Anterior cingulate cortex (tissue), 58 donors: ENCODE data around the gene CDK14.
A peak's percentile ranks its signal among the peaks of the same experiment; 100 is the strongest.

Experiments
- DNase-seq, 58 donors: peaks; one replicate each; lab custom pipeline; 2025; lab: John Stamatoyannopoulos, UW

Gene CDK14

GRCh38 chr7:91066627-91067026 lies 470.5 kb downstream of the CDK14 start:
- DNase-seq = no peak

GRCh38 chr7:91067242-91067641 lies 471.1 kb downstream of the CDK14 start:
- DNase-seq = no peak

GRCh38 chr7:91068136-91068795 lies 472.1 kb downstream of the CDK14 start:
- DNase-seq = no peak

GRCh38 chr7:91069146-91069545 lies 473.0 kb downstream of the CDK14 start:
- no peak for DNase-seq

GRCh38 chr7:91079487-91079886 lies 483.4 kb downstream of the CDK14 start:
- DNase-seq = no peak

- no peak for DNase-seq
Measured at GRCh38 chr7:91080351-91080750, 484.2 kb downstream of the CDK14 start.

GRCh38 chr7:91082038-91082437 lies 485.9 kb downstream of the CDK14 start:
- DNase-seq = no peak

- no peak for DNase-seq
Measured at GRCh38 chr7:91082852-91083495, 486.9 kb downstream of the CDK14 start.

- peak in 8 of 58 donors; percentile 1 to 22 (median 9) for DNase-seq
Measured at GRCh38 chr7:91083855-91084644, 487.9 kb downstream of the CDK14 start.

GRCh38 chr7:91085175-91085574 lies 489.1 kb downstream of the CDK14 start:
- no peak for DNase-seq

- no peak for DNase-seq
Measured at GRCh38 chr7:91086200-91086599, 490.1 kb downstream of the CDK14 start.

- DNase-seq = no peak
Measured at GRCh38 chr7:91088156-91088555, 492.0 kb downstream of the CDK14 start.

- DNase-seq = no peak
Measured at GRCh38 chr7:91088691-91089090, 492.6 kb downstream of the CDK14 start.

- DNase-seq = peak in 1 of 58 donors; percentile 2
Measured at GRCh38 chr7:91089382-91089963, 493.4 kb downstream of the CDK14 start.

GRCh38 chr7:91090684-91091083 lies 494.6 kb downstream of the CDK14 start:
- no peak for DNase-seq

- DNase-seq = no peak
Measured at GRCh38 chr7:91091631-91092030, 495.5 kb downstream of the CDK14 start.

GRCh38 chr7:91093181-91093580 lies 497.1 kb downstream of the CDK14 start:
- no peak for DNase-seq

GRCh38 chr7:91098566-91098965 lies 502.4 kb downstream of the CDK14 start:
- DNase-seq = no peak

- DNase-seq = no peak
Measured at GRCh38 chr7:91103363-91103762, 507.2 kb downstream of the CDK14 start.

- no peak for DNase-seq
Measured at GRCh38 chr7:91107460-91107859, 511.3 kb downstream of the CDK14 start.

GRCh38 chr7:91109200-91109599 lies 513.1 kb downstream of the CDK14 start:
- DNase-seq = no peak
